ENCODE data around the gene CNTNAP4.

The CNTNAP4 gene

DNA sequence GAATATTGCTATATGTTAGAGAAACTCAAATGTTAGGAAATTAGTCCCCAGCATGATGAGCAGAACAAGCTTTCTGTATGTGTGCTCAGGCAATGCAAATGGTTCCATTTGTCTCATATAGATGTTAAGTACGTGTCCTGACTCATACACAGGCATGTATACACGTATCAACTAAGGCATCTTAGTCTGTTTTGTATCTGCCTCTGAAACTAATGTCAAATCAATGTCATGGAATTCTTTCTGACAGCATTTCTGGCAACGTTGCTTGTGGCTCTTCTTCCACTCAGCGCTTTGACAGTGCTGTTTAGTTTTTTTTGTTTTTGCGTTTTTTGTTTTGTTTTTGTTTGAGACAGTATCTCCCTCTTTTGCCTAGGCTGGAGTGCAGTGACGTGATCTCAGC, 111.9 kb downstream of the CNTNAP4 start:
- DNase-seq (ENCODE audit: low read depth, low spot score), result no peak

DNA sequence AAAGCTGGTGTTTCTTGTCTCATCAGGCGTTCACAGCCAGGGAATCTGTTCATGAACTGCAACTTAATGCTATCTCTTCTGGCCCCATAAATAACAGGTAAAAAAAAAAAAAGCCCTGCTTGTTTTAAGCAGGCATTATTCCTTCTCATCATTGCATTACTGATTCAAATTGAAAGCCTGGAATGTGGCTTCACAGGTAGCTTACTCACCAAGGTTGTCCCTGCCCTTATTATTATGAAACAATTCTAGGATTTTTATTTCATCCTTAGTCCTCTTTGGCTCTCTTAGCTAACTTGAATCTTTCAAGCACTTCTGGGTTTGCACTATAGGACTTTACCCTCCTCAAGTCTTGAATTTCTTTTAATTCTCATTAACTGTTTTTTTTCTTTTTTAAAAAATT, 113.3 kb downstream of the CNTNAP4 start:
- DNase-seq (ENCODE audit: low read depth, low spot score), result no peak

DNA sequence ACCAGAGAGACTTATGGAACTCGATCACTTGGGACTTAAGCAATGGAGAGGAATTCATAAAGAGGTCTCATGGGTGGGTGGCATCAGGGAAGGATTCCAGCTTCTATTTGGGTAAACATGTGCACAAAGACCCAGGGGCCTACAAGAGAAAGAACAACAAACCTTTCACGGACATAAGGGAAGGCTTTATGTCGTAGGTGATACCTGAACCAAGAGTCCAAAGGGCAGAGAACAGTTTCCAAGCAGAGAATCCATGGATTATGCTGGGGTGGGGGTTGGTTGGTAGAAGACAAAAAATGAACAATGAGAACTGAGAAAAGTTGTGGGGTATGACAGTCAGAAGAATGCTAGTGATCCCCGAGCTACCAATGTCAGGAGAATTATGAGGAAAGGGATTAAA, 119.8 kb downstream of the CNTNAP4 start:
- DNase-seq (ENCODE audit: low read depth, low spot score), result no peak

DNA sequence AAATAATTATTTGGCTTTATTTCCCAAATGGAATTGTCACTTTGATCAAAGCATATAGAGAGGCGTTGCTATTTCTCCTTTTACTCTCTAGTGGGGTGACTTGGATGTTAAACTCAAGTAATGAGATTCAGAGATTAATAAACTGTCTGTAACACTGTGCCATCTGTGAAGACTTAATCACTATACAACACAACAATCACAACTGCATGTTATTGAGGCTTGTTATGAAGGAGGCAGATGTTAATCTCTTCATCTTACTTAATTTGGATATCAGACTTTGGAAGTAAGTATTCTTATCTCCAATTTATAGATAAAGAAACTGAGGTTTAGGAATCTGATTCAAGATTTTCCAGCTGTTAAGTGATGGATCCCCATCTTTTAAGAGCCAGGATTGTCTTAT, 132.5 kb downstream of the CNTNAP4 start:
- DNase-seq (ENCODE audit: low read depth, low spot score), result no peak

DNA sequence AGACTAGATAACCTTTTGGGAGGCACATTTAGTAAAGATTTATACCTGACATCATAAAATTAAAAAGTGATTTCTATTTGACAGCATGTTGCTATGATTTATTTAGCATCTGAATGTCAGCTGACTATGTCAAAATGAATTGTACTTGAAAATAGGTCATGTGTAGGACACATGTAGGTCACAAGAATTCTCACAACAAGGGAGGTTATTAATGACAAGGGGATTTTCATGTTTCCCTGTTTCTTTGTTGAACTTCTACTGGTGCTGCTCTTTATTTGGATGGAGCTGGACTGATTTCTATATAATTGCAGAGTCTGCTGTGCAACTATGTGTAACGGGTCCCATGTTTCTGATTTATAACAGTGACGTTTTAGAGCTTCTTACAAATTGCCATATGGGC, 144.4 kb downstream of the CNTNAP4 start:
- DNase-seq (ENCODE audit: low read depth, low spot score), result no peak

DNA sequence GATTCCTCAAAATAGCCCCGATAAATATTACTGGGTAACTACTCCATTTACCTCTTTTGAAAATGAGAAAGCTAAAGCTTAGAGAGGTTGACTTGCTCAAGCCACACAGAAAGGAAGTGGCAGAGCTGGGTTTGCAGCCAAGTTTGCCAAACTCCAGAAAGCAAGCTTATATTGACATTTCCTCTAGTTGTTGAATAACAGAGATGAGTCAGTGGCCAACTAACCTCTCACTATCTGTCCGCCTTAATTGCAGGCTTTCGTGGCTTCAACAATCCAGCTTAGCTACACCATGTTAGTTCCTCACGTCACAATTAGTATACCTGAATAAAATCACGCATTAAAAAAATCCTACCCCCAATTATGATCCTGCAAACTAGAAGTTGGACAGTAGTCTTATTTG, 151.7 kb downstream of the CNTNAP4 start:
- DNase-seq (ENCODE audit: low read depth, low spot score), result no peak

DNA sequence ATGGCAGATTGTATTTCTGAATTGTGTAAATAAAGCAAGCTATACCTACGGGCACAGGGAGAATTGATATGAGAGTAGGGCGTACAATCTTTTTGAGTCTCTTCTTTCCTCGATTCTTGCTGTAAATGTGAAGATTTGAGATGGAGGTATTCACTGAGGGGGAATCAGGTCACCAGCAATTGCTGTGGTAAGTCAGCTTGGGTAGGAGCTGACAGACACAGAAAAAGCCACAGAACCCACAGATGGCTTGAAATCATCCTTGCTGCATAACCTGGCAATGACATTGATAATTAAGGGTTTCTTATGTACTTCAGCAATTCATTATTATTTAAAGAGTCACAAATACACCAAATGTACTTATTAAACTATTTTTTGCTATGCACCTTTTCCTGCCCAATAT, 164.2 kb downstream of the CNTNAP4 start:
- DNase-seq (ENCODE audit: low read depth, low spot score), result no peak

DNA sequence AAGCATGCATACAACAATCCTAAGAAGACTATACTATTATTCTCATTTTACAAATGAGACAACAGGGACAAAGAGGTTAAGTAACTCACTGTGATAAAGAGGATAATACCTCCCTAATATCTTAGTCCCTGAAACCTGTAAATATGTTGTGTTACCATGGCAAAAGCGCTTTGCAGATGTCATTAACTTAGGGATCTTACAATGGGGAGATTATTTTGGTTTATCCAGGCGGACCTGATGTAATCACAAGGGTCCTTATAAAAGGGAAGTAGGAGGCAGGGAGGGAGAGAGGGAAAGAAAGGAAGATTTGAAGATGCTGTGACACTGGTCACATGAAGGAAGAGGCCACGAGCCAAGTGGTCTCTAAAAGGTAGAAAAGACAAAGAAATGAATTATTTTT, 164.7 kb downstream of the CNTNAP4 start:
- no peak for DNase-seq (ENCODE audit: low read depth, low spot score)

DNA sequence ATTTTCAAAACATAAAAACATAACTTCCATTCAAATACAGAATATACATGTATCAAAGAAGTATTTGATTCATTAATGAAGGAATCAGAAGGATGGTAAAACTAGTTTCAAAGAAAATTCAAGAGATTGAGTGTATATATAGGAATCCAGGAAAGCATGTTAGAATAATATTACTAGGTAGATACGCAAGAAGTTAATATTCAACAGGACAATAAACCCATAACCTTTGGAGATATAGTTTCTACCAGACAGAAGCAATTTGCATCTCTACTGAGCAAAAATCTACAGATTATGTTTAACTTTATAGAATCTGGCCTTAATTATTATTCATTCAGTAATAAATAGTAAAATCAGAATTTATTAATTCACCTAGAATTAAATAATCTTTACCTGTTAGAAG, 166.8 kb downstream of the CNTNAP4 start:
- DNase-seq (ENCODE audit: low read depth, low spot score), result no peak

DNA sequence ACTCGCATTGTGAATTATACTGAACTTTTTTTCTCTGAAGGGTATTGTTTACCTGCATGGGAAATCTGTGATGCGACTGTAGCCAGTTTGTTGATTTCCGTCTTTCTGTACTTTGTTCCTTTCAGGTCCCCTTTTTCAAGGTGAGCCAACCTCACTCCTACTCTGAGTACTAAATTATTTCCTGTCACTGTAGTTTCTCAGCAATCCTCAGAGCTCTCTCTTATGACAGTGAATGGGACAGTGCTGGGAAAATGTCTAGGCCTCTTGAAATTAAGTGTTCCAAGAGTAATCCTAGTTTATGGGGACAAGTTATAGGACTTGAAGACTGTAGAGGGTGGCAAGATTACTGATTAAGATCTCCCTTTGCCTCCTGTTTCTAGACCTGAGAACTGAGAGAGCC, 167.6 kb downstream of the CNTNAP4 start:
- no peak for DNase-seq (ENCODE audit: low read depth, low spot score)

DNA sequence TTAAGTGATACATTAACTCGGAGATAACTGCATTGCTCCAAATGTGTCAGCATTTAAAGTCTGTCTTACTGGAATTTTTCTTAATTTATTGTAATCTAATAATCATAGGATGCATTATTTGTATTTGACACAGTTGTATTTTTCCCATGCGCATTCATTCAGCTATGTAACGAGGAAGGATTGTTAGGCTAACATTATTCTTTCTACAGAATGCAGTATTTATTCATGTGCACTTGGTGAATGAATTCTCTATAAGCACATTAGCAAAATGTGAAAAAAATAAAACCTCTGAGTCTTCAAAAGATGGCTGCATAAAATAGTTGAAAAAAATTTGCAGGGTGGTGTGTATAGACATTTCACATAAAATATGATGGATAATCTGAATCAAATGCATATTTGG, 168.6 kb downstream of the CNTNAP4 start:
- no peak for DNase-seq (ENCODE audit: low read depth, low spot score)

DNA sequence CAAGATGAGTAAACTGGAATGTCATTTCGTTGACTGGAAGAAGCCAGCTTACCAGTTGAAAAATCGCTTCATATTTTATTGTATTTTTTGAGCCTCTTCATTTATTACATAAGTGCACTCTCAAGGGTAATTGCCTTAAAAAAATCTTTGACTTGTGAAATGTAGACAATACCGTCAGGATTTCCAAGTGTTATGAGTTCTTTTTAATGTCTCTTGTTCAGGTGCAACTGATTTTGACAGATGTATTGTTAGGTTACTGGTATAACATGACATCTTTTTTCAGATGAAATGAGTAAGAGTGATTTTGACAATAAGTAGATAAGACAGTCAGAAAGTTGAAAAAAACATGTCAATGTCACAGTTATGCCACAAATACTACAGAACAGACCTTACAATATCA, 169.1 kb downstream of the CNTNAP4 start:
- DNase-seq (ENCODE audit: low read depth, low spot score), result no peak

DNA sequence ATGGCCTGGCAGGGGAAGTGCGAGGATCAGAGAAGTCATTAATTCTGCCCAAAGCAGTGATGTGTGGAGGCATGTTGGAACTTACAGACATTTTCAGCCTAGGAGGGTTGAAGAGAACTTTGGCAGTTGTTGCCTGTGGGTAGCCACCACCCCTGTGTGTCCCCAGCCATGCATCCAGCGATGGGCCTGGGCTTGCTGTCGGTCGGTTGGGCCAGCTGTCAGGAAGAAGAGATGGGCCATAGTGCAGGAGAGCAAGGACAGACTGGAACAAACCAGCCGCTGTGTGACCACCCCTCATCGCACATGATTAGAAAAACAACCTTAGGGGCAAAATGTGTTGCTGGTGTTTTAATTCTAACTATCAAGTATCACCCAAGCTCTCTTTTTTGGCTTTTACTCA, 173.7 kb downstream of the CNTNAP4 start:
- no peak for DNase-seq (ENCODE audit: low read depth, low spot score)

DNA sequence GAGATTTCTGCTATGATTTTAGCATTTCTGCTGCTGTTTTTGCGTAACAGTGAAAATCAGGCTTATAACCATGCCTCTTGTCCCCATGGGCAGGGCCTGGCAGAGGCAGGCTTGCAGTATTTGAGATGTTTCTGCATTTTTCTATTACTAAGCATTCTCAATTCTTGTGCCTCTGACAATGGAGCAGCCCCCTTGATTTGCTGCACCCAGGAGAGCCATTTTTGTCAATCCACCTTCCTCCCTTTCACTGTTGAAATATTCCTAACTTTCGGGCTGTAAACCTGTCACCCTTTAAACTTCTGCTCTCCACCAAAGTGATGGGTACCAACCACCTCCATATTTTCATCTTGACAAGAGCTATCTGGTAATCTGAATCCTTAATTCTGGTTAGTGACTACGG, 178.1 kb downstream of the CNTNAP4 start:
- no peak for DNase-seq (ENCODE audit: low read depth, low spot score)

DNA sequence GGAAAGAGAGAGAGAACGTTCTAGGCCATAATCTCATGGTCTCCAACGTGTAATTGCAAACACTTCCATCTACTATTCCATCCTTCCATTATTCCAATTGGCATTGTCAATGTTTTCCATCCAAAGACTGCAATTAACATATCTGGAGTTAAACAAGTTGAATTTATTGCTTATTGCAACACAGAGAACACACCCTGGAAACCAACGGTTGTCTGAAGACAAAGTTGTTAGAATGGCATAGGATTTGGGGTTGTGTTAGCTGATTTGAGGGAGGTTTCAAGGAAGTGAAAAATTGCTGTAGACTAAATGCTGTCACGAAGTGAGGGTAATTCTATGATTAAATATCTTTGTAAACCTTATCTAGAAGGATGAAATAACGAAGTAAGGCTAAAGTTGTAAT, 178.8 kb downstream of the CNTNAP4 start:
- DNase-seq (ENCODE audit: low read depth, low spot score), result no peak

DNA sequence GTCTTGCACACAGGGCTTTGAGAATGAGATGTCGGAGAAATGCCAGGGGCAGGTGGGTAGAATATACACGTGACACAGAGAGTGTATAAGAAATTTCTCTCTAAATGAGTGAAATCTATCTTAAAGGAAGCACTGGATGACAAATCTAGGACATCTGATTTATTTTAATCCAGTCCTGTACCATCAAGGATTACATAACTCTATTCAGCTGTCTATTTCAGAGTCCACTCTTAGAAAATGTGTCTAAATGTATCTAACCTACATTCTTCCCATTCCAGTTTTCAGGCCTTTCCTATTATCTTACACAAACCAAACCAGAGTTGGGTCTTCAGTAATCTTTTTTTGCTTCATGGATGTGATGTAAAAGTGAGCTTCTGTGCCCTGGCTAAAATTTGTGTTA, 181.9 kb downstream of the CNTNAP4 start:
- no peak for DNase-seq (ENCODE audit: low read depth, low spot score)

DNA sequence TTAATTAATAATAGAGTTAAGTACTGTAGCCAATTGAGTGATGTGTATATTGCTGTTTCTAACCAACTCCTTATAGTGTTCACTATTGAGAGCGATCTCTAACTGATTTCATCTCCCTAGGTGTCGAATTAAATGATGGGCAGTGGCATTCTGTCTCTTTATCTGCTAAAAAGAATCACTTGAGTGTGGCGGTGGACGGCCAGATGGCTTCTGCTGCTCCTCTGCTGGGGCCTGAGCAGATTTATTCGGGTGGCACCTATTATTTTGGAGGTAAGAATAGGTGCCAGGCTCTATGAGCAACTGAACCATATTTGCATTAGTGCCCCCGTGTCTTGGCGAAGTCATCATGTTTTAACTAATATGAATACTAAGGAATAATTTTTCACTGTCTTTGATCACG, 184.6 kb downstream of the CNTNAP4 start:
- DNase-seq (ENCODE audit: low read depth, low spot score), result no peak

DNA sequence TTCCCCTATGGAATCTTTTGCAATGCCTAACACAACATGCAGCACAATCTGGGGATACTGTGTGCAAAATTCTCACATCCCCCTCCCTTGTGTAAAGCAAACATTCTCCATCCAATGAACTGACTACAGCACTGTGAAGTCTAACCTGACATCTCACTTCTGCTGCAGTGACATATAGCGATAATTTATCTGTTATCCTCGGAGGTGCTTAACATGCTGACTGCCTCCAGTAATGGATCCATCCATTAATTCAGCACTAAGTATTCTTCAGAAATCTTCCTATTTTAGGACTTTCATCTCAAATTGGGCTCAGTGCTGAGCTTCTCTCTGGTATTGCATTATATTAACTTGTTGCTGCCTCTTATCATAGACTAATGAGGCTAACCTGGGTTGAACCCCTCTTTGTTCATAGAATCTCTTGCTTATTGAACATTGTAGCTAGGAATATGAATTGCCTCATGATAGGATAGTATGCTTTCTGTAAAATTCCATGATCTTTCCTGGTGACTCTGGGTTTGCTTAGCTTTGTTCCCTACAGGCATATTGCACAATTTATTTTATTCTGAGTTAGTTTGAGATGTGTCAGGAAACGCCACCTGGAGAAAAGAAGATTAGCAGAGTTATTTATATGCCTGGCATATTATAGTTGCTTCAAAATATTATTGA, 187.9 kb downstream of the CNTNAP4 start:
- no peak for DNase-seq (ENCODE audit: low read depth, low spot score)

DNA sequence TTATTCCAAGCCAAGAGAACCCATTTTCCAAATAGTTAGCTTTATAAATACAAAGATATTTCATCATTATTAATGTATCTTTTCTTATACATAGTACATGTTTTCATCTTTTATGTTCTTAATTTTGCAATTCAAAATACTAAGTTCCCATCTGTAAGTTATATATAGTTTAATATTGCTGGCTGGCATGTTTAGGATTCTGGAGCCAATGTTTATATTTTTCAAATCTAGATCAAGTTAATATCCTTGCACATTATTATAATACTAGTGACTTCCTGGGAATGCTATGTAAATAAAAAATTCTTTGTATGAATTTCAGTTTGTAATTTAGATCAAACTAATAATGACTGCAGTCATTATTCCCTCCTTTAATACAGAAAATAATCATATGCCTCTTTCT, 189.7 kb downstream of the CNTNAP4 start:
- no peak for DNase-seq (ENCODE audit: low read depth, low spot score)

DNA sequence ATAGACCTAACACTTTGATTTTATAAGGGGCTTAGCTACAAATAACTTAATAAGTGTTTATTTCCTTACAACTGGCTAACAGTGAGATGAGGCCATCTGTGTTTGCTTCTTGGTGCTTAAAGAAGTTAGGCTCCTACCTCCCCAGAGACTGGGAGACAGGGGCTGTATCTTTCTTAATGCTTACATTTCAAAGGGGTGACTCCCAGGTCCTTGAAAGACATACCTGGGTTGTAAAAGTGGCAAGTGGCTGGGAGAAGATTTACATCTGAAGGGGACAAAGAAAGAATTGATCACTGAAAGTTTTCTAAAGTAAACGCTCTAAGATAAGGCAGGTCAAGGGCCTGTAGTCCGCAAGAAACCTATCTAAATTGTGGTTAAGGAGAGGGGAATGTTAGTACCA, 196.8 kb downstream of the CNTNAP4 start:
- peak; percentile 14 for DNase-seq (ENCODE audit: low read depth, low spot score)

DNA sequence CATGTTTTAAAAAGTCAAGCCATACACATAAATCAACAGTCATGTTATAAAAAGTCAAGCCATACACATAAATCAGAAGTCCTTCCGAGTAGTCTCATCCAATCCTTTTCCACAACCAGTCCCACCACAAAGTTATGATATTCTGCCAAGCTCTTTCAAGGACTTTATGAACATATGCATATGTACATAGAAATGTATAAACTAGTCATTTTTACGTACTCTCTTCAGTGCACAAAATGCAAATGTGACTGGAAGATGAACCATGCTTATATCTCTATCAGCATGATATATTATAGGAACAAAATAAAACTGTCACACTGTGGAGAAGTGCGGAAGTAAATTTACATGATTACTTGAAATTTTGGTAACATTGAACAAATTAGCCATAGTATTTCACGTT, 200.9 kb downstream of the CNTNAP4 start:
- DNase-seq (ENCODE audit: low read depth, low spot score), result no peak

DNA sequence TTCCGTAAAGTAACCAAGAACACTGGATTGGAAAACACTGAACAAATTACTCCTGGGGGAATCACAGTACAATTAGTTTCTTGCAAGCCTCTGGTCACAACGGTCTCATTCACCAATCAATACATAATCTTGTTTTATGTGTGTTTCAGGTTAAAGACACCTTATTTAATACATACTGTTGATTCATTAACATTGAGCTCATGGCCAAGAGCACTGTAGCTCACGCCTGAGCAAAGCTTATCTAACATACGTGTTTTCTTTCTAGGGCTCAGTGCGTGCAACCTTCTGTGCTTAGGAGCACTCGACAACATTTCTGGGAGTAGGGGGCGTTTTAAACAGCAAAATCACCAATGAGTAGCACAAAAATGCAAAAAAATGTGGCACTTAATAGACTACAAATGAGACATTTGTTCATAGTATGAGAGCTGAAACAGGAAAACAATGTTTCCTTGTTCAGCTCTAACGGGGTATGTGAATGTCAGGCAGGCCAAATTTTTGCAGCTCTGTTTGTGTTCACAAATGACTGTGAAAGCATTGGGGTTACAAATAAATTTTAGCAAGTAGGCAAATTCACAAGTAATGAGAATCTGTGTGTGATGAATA, 206.2 kb downstream of the CNTNAP4 start:
- DNase-seq (ENCODE audit: low read depth, low spot score), result no peak

DNA sequence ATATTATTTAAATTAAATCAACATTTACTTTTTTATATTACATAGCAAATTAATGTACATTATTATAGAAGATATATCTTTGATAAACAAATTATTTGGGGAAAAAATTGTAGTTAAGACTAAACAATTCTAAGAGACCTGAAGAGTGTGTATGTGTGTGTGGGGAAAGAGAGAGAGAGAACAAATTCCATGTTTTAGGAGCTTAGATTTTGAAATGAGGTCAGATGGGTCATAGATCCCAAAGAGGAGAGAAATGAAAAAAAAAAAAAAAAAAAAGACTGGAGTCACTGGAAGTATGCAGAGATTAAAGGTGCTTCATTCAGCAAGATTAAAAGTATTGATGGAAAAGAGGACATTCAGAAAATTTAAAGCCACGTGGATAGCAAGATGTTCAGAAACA, 206.8 kb downstream of the CNTNAP4 start:
- DNase-seq (ENCODE audit: low read depth, low spot score), result no peak

DNA sequence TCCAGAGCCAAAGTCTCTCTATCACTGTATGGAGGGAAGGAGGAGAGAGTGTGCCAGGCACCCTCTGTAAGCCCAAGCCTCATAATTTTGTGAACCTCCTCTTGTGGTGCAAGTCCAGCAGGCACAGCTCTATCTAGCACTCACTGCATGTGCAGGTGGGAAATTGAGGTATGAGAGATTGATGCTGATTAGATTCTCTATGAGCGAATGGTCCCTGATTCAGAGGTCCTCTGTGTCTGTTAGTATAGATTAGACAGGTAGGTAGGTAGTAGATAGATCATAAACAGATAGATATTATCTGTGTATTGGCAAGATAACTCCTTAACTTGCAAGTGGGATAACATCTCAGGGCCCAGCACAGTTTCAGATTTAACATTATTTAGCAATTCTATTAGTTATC, 209.5 kb downstream of the CNTNAP4 start:
- DNase-seq (ENCODE audit: low read depth, low spot score), result no peak

All from ELF-1 (cell line).